Stimulated activated CD8-positive, alpha-beta memory T cell treated with anti-CD3 and anti-CD28 coated beads, Interleukin-2, amount 100 ng/mL, for 48 hours (primary cell): ENCODE results near the gene LRMDA.

Experiments
- DNase-seq, 2 donors: peaks; one replicate each; pipeline ENCODE4 v3.0.0-alpha.2; 2020; ENCODE audit warnings: low read depth in 2 of 2

The LRMDA gene

DNA sequence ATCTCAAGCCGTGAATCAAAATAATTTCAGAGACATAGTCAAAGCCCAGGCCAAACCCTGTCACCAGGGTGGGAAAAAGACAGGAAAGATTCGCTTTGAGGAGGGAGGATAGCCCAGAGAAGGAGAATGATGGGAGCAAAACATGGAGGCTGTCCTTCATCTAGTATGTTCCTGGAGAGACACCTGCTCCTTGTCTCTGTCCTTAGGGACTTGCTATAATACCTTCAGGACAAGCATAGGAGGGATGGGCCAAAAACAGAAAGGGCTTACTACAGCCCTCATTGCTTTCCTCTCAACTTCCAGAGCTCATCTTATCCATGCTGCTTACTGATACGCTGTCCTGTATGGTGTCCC, 593.7 kb downstream of the LRMDA start:
- no peak for DNase-seq

DNA sequence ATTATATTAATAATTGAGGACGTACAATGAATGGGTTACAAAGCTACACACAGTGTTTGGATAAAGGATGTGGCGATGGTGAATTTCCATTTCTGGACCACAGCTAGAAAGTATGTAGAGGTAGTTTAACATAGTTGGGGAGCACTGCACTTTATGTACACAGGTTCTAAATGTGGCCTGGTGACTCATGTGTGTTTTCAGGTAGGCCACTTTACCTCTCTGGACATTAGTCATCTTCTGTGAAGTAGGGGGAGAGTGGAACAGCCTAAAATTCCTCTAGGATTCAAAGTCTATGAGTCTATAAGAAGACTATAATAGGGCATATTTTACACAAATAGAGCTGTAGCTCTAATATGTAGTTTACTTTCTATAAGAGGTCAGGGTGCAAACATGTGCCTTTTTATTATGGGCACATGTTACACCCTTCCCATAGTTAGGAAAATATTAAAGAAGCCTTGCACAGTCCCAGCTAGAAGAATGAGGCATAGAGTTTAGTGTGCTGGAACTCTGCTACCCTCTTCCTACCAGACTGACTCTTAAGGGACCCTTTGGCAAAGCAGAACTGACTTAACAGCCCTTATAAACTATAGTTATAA, 594.9 kb downstream of the LRMDA start:
- DNase-seq: no peak

DNA sequence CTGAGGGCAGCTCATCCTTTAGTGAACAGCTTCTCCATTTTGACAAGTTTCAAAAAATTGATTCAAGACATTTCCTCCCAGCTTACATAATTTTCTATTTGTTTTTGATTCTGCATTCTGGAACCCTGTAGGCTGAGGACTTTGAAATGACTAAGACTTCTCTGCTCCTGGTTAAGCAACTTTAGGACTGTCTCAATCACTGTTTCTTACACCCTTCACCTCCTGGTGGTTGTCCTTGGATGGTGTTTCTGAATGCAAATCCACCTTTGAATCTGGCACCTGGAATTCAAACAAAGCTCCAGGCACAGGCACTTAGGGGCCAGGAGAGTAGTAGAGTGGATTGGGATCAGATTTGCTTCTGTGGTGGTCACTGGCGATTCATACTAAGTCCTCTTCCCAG, 595.5 kb downstream of the LRMDA start:
- no peak for DNase-seq

DNA sequence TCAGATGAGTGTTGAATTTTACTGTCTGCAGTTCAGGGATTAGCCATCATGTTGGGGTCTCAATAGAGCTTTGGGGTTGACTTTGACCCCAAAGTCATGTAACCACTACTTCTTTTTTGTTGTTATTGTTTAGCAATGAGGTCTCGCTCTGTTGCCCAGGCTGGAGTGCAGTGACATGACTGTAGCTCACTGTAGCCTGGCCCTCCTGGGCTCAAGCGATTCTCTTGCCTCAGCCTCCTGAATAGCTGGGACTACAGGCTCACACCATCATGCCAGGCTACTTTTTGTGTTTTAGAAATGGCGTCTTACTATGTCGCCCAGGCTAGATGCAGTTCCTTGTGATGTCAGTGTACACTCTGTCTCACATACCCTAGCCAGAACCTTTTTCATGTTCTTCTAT, 598.4 kb downstream of the LRMDA start:
- DNase-seq: no peak

DNA sequence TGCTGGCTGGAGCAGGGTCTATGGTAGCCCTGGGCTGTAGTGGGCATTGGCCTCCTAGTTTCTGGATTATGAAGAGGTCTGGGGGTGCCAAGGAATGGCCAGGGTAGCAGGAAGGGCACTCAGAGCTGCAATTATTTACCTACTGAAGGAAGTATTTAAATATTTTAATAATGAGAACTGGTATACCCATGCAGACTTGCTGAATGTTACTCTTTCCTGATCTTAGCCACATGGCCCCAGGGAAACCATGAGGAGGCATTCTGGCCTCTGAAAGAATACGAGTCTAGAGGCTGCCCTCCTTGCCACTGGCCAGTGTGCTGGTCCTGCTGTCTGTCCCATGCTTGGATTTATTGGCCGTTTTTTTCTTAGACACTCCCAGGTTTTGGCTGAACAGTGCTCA, 599.7 kb downstream of the LRMDA start:
- DNase-seq: no peak

DNA sequence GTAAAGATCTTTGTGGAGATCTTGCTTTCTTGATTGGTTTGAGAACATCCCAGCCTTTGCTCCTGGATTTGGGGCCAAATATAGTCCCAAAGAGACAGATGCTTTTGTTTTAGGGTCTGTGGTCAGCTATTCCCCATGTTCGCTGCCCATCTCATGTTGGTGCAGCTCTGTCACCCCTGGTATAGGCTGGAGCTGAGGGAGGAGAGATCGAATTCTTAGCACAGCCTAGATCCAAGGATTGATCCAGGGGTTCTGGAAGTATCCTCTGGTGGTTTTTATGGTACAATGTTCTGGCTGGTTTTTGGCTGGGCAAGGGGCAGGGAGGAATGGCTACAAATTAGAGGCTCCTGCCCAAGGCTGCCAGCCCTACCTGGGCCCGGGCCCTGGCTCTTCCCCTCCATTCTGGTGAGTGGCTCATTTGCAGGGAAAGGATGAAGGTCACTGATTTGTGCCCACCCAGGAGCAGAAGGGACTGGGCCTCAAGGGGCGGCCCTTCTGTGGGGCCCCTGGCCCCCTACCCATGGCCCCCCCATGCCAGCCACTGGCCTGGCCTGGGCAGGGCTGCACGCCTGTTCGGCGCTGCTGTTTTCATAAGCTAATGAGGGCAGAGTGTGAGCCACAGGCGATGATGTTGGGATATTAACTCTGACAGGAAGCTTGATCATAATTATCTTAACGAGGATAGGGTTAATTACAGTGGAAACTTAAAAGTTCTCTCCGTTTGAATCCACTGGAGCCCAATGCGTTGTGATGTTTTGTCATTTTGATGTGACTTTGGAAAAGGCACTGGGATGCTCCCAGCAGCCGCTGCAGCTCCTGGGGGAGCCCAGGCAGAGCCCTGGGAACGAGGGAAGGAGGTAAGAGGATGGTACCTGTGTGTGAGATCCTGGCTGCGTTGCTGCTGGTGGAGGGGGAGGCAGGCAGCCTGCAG, 600.6 kb downstream of the LRMDA start:
- DNase-seq: no peak

DNA sequence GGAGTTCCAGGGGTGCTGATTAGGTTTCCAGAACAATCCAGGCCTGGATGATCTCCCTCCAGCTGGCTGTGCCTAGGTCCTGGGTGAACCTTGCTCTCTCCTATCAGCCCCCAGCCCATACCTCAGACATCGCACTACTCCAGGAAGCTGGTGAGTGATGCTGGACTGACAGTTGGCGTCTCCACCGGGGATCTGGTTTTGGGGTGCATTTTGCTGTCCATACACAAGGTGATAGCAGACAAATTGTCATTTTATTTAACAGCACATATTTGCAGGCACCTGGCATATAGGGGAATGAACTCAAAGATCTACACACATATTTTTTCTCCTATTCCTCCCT, 601.2 kb downstream of the LRMDA start:
- no peak for DNase-seq

DNA sequence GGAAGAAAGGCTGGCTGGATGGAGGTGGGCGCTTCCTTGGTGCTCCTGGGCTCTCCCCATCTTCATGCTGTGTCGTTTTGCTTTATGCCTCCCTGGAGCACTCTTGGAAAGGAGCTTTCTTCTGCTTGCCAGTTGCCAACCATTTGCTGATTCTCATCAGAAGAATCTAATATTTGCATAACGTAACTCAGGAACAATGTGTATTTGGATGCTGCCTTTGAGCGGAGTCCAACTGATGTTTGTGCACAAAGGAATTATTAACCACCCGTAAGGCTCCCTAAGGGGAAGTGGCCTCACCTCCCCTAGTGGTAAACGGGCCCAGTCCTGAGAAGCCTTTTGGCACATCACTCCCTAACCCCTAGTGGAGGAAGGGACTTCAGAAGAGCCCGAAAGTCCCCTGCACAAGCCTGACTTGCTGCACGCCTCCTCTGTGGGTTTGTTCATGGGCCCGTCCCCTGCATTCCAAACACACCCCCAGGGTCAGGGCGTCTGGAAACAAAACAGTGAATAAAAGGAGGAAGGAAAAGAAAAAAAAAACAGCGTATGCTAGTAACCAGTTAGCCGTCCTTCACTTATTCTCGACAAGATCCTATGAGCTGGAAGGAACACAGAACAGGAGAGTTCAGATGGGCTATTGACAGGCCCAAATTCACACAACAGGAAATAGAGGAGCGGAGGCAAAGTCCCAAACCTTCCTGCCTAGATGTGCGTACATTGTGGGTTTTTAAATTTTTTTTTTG, 602.2 kb downstream of the LRMDA start:
- DNase-seq: no peak

DNA sequence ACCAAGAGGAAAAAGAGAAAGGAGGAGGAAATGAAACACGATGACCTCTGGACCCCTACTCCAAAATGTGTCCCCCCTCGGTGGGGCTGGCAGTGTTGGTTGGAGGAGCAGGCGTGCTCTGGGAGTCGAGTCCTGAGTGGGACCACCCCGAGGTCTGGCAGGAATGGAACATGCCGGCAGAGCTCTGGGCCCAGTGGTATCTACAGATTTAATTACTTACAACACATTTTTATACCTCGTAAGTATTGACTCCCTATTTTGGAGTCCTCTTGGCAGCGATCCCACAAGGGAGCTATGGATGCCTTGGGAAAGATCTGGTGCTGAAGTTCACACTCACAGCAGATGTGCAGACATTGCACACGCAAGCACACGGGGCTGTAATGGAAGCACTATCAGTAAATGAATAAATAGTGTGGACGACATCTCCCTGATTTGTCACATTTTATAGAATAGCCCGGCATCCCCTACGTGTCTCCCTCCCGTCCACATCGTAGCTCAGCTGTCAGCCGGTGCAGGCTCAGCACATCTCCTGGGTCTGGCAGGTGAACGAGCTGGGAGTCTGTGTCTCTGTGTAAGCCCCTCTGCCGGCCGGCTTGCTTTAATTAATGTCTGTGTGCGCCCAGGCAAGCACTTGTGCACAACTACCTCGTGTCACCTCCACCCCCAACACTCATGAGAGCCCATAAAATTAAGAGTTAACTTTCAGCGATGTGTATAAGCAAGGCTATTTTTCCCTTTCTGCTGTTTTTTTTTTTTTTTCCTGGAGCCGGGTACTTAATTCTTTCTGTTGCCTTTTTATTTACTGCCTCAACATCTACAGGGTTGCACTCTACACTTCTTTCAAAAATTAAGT, 603.2 kb downstream of the LRMDA start:
- no peak for DNase-seq

DNA sequence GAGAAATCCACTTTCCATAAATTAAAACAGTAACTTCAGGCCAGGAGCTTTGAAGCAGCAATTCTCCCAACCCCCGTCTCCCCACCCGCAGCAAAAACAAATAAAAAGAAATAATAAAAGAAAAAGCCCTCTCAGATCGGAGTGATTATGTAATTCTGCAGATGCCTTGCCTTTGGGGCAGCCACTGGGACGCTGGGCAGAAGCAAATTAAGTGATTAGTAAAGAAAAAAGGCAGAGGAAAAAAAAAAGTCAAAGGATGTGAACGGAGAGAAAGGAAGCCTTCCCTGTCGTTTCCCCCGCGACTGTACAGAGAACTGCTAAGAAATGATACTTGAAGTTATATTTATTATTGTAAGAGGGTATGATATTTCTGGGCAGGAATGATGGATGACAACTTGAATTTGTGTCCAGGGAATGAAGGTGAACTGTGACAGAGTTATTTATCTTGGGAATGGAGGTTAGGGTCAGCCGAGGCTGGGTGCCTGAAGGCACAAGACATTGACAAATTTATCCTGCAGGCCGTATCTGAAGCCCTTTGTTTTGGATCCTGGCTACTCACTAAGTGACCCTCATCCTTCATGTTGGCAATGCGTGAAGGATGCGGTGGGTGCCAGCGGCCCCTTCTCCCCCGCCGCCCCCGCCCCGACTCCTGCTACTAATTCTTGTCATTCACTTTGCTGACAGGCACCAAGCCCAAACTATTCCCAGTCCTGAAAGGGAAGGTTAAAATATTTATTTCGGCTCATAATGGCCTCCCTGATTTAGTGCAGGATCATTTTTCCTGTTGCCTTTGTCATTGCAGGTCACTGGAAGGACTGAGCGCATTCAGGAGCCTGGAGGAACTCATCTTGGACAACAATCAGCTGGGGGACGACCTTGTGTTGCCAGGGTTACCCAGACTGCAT, 604.0 kb downstream of the LRMDA start:
- no peak for DNase-seq

DNA sequence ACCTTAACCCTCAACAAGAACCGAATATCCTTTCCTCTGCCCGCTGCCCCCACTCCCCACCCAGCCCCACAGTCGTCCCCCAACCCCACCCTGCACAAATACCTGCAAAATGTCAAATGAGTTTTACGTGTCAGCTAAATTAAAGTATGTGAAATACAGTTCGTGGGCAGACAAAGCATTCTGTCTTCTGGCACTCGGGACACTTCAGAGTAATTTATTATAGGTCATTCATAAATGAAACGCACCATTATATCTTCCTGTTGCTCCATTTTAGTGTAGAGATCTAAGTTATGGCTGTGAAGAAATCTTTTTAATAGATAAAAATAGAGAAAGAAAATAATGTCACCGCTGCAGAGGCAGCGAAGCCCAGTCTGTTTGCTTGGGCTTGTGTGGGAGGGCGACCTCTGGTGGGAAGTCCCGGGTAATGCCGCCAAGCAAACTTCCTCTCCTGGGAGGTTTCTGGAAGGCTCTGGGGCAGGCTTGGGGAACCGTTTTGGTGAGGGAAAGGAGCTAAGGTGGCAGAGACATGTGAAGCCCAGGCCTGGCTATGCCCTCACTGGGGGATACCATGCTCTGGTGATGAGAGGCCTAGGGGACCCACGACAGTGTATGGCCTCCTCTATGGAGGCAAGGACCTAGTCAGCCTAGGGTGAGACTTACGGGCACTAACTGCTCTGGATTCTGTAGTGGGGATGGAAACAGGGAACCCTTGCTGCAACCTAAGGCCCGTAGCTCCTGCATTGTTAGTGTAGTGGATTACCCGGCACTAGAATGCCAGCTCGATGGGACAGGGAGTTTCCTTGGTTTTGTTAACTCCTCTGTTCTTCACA, 604.9 kb downstream of the LRMDA start:
- DNase-seq: peak; percentile 19 to 28

DNA sequence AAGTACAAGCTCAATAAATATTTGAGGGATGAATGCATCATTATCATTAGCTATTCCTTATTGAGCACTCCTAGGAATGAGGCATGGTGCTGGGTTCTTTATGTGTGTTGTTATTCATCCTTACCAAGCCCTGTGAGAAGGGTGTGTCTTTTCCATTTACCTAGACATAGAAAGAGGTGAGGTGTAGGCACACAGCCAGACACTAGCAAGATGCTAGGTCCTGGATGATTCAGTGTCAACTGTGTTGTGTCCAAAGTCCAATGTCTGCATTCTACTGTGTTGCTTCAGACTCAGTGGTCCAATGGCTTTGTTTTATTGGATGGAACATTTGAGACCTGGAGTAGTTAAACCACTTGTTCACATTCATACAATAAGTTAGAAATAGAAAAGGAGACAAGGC, 605.5 kb downstream of the LRMDA start:
- DNase-seq: no peak

DNA sequence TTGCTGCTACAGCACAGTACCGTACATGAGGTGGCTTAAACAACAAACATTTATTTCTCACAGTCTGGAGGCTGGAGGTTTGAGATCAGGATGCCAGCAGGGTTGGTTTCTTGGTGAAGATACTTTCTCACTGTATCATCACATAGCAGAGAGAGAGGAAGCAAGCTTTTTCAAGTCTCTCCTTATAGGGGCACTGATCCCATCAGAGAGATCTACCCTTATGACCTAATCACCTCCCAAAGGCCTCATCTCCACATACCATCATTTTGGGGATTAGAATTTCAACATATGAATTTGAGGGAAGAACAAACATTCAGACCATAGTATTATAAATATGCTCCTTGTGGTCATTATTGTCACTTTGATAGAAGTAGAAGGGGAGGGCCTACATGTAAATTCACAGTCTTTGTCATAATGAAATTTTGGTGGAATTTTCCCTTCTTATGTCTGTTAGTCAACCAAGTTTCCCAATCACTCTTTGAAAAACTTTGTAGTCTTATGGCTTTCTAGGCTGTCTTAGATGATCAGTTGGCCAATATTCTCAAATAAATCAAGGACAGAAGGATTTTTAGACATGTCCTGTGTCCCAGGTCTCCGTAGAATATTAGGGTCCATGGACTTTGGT, 606.2 kb downstream of the LRMDA start:
- no peak for DNase-seq

DNA sequence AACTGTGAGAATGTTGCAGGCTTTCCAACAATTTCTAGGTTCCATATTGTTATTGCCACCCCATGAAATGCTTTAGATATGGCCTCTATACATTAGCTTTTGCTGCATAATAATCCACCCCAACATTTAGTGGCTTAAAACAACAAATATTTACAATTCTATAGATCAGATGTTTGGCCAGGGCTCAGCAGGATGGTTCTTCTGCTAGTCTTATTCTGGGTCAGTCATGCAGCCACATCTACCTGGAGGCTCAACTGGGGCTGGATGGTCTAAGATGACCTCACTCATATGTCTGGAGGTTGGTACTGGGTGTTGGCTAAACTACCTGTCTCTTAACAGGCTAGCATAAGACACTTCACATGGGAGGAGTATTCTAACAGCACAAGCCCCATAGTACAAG, 607.3 kb downstream of the LRMDA start:
- no peak for DNase-seq

DNA sequence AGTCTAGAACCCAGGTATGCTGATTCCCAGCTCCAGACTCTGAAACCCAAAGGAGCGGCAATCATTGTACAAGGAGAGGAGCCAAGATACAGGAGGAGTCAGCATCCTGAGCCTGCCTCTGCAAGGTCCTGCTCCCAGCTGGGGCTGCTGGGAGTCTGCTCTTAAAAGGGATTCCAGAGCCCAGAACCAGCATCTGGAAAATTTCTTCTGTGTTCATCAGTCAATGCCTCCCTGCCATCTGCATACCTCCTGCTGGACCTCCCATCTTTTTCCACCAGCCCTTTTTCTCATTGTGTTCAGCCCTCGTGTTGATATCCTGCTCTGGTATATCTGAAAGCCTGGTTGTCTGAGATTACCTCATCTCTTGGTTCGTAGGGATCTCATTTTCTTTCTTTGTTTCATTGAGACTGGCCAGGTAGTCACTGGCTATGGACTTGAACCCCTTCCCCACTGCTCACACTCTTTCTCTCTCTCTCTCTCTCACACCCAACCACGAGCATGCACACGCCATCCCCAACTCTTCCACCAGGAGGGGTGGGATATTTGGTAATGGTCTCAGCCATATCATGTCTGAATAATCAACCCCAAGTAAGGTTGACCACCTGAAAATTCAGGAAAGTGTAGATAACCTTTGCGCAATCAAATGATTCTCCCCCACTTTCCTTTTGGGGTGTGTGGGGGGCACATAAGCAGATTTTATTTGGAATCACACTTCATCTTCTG, 608.8 kb downstream of the LRMDA start:
- DNase-seq: no peak

DNA sequence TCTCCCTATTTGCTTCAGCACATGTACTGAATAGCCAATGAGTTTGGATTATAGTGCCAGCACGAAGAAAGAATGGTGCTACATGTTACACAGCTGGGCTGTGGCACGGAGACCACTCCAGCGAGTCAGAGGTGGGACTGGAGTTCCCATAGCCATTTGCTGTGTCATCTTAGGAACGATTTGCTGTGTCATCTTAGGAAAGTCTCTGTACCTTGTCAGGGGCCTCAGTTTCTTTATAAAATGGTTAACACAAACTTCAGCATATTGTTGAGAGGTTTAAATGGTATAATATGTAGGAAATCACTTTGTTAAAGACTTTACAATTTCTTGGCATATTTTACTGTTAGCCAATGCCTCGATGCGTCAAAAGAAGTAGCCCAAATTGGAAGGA, 609.4 kb downstream of the LRMDA start:
- no peak for DNase-seq

DNA sequence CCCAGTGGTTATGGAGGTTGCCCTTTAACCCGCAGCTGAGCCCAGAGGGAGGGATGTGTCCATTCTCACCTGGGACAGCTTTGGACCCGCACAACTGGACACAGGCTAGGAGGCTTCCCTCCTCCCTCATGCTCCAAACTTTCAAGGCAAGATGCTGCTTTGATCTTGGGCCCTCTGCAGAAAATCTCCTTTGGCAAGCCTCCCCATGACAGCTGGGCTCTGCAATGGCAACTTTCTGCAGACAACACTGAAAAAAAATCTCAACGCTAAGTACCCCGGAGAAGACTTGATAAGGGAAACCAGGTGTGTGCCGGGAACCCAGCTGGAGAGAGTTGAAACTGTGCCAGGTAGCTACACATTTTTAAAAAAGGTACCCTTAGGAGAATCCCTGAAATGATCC, 610.1 kb downstream of the LRMDA start:
- no peak for DNase-seq

DNA sequence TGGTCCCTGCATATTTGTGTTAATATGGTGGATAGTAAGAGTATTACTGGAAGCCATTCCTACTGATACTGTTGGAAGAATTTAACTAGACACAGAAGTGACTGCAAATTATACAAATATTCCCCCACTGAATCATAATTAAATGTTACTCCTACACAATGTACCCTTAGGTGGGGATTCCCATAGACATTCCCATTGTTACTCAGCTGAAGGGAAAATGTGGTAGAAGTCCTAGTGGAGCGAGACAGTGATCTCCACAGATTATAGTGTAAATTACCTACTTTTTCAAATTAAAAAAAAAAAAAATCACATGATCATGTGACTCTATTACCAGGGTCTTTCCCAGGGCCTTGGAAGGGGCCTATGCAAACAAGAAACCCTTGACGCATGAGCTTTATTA, 611.8 kb downstream of the LRMDA start:
- no peak for DNase-seq

DNA sequence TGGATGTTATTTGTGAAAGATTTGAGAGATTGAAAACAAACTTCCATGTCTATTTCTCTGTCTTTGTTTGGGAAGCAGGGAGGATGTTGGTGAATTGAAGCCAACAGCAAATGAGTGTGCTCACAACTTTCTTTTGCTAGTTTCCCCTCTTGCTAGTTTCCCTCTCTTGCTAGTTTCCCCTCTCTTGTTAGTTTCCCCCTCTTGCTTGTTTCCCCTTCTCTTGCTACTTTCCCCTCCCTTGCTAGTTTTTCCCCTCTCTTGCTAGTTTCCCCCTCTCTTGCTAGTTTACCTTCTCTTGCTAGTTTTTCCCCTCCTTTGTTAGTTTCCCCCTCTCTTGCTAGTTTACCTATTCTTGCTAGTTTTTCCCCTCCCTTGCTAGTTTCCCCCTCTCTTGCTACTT, 613.3 kb downstream of the LRMDA start:
- DNase-seq: no peak
